Sigmoid colon (tissue), 7 donors: ENCODE results near the gene TCAIM. TPM values are rescaled to one million over a fixed set of nuclear protein-coding genes. Genes with fewer than 3 reads are reported as not detected.

ENCODE experiments used
- DNase-seq: peaks from one replicate; pipeline ENCODE4 v3.0.0-alpha.2; 2019
- H3K27ac ChIP-seq, 4 donors: fragments of 200-600 bp; sonication (generic); one replicate each; pipeline ENCODE4 v1.5.1; 2016 to 2019; ENCODE audit warnings: mild to moderate bottlenecking in 1 of 4
- H3K27me3 ChIP-seq, 3 donors: fragments of 200-600 bp; sonication (generic); one replicate each; pipeline ENCODE4 v1.5.1; 2019; ENCODE audit warnings: mild to moderate bottlenecking in 1 of 3
- H3K36me3 ChIP-seq, 4 donors: fragments of 200-600 bp; sonication (generic); one replicate each; pipeline ENCODE4 v1.5.1; 2016 to 2019
- H3K4me1 ChIP-seq, 4 donors: fragments of 200-600 bp; sonication (generic); one replicate each; pipeline ENCODE4 v1.5.1; 2017 to 2019
- H3K4me3 ChIP-seq, 4 donors: fragments of 200-600 bp; sonication (generic); one replicate each; pipeline ENCODE4 v1.5.1; 2017 to 2019; ENCODE audit warnings: mild to moderate bottlenecking in 2 of 4, moderate library complexity in 1 of 4
- H3K9me3 ChIP-seq, 4 donors: fragments of 200-600 bp in 3 of 4; sonication (generic) in 3 of 4; one replicate each; pipeline versions ENCODE4 v1.5.1 to v1.6.1; 2013 to 2019
- CTCF ChIP-seq, 4 experiments: fragments of 450-650 bp in 3 of 4; fragments of 200-600 bp in 1 of 4; IDR thresholded peaks; one replicate each; pipeline ENCODE4 v1.5.1; 2016 to 2019; ENCODE audit warnings: antibody characterized with exemption in 4 of 4, mild to moderate bottlenecking in 3 of 4, moderate library complexity in 2 of 4
- EP300 ChIP-seq, 4 donors: sonication (generic); formaldehyde crosslinking; IDR thresholded peaks; one replicate each; pipeline ENCODE4 v1.6.1; 2017; ENCODE audit warnings: antibody characterized with exemption in 4 of 4
- POLR2A ChIP-seq, 2 donors: fragments of 450-650 bp; IDR thresholded peaks; one replicate each; pipeline ENCODE4 v1.6.1; 2016; ENCODE audit warnings: antibody characterized with exemption in 2 of 2, mild to moderate bottlenecking in 2 of 2, moderate library complexity in 2 of 2
- POLR2AphosphoS5 ChIP-seq, 4 donors: sonication (generic); formaldehyde crosslinking; IDR thresholded peaks; one replicate each; pipeline ENCODE4 v1.6.1; 2017; ENCODE audit warnings: antibody characterized with exemption in 4 of 4
- WGBS, 2 donors: extraction: QIAGEN DNeasy Blood & Tissue Kit; methylation state at CpG; one replicate each; pipeline ENCODE4 v1.1.7; 2013; 5-methylcytosine and 5-hydroxymethylcytosine counted together
- intact Hi-C: fragments of 100-400 bp; cut with DNase I; formaldehyde crosslinking; loops from one replicate; pipeline ENCODE4 v1.15.1; 2023
- polyA plus RNA-seq, 3 donors: library from polyadenylated mRNA; stranded (reverse); fragments of 200-250 nt; gene quantifications; one replicate each; pipeline ENCODE4 v1.2.3, GENCODE V29; 2013
- total RNA-seq, 4 donors: library from RNA; depleted of rRNA; stranded (reverse); fragments of >200 nt; gene quantifications; one replicate each; pipeline ENCODE4 v1.1.0, GENCODE V29; 2016
- donor health status: healthy with polysubstance abuse.
- donor health status: Bipolar disorder and iron deficiency.
- donor health status: healthy.

The TCAIM gene
- total and polyA plus RNA-seq, 7 donors: 12.6 to 39.3 (median 30.3) TPM

- WGBS, 2 donors: 61 to 71% methylated on average over 2 of the region's 2 CpGs
- DNase-seq: no peak
These were observed 104.2 kb downstream of the TCAIM start for GRCh38 chr3:44442596-44443309.

DNA sequence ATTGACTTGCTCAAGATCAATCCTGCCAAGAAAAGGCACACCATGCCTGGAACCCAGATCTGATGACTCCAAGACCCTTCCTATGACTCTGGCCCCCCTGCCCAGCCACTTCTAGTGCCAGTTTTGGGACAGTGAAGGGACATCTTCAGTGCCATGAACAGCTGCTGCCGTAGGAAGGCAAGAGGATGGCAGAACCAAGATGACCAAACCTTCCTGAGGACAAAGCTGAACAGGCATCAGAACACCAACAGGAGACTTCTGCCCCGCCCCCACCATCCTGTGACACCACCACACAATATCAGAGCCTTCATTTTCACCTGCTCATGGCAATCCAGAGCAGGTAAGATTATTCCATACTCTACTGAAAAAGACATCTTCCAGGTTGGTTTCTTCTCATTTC lies 105.9 kb downstream of the TCAIM start:
- DNase-seq: no peak
- WGBS, 2 donors: 96 to 97% methylated on average over 2 of the region's 2 CpGs
- H3K36me3 ChIP-seq: peaks cover 24 to 59% (median 32%) of the 10 kb centered on the region in 4 donors
- no peak overlapping the region for H3K4me3 ChIP-seq
- TF ChIP-seq POLR2AphosphoS5 (IDR thresholded peaks at IDR 0.05): no peak
- no peak for TF ChIP-seq CTCF (IDR thresholded peaks at IDR 0.05)
- TF ChIP-seq POLR2A (IDR thresholded peaks at IDR 0.05): no peak
- TF ChIP-seq EP300 (IDR thresholded peaks at IDR 0.05): no peak
- peaks cover 0 to 3% (median 0%) of the 10 kb centered on the region in 4 donors for H3K9me3 ChIP-seq
- H3K27ac ChIP-seq: no peak overlapping the region
- peaks cover 0 to 20% (median 18%) of the 10 kb centered on the region in 4 donors for H3K4me1 ChIP-seq
- intact Hi-C loops: no loop called here
- no peaks in the 10 kb centered on the region for H3K27me3 ChIP-seq

More at GRCh38 chr3:44442596-44443309, 104.2 kb downstream of the TCAIM start:
- Histone ChIP-seq H3K4me1 (peaks cover 0 to 26% (median 23%) of the 10 kb centered on the region in 4 donors), H3K27ac (peak overlapping the region in 1 of 4 donors; percentile 88), H3K4me3 (no peak overlapping the region), H3K9me3 (peaks cover 0 to 3% (median 0%) of the 10 kb centered on the region in 4 donors), H3K27me3 (no peaks in the 10 kb centered on the region), H3K36me3 (peaks cover 8 to 43% (median 16%) of the 10 kb centered on the region in 4 donors)
- TF ChIP-seq EP300 (IDR thresholded peaks at IDR 0.05) (no peak), POLR2AphosphoS5 (IDR thresholded peaks at IDR 0.05) (no peak), POLR2A (IDR thresholded peaks at IDR 0.05) (no peak), CTCF (IDR thresholded peaks at IDR 0.05) (no peak)
- intact Hi-C loops: no loop called here

GRCh38 chr3:44444896-44445691 lies 106.5 kb downstream of the TCAIM start:
- H3K4me1 ChIP-seq: peaks cover 0 to 13% (median 11%) of the 10 kb centered on the region in 4 donors
- no peak for DNase-seq
- H3K36me3 ChIP-seq: peaks cover 31 to 66% (median 39%) of the 10 kb centered on the region in 4 donors
- intact Hi-C loops: no loop called here
- no peak overlapping the region for H3K4me3 ChIP-seq
- peaks cover 0 to 3% (median 0%) of the 10 kb centered on the region in 4 donors for H3K9me3 ChIP-seq
- no peak for TF ChIP-seq EP300 (IDR thresholded peaks at IDR 0.05)
- no peak for TF ChIP-seq POLR2A (IDR thresholded peaks at IDR 0.05)
- no peak for TF ChIP-seq CTCF (IDR thresholded peaks at IDR 0.05)
- TF ChIP-seq POLR2AphosphoS5 (IDR thresholded peaks at IDR 0.05): no peak
- no peaks in the 10 kb centered on the region for H3K27me3 ChIP-seq
- H3K27ac ChIP-seq: no peak overlapping the region
- WGBS, 2 donors: 96% methylated on average over 7 of the region's 7 CpGs

DNA sequence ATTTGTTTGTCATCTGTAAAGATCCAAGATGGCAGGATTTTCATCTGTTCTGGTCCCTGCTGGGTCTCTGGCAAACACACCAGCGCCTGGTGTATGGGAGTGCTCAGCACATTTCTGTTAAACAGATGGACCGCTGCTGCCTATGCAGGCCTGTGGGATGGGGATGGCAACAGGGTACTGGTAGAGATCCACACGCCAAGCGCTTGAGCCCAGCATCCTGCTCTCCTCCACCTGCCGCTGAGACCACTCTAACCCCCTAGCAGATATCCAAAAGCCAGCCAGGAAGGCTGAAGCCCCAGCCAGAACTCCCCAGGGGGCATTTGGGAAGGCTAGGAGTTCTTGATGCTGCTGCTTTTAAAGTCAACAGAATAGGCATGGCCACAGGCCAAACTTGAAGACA lies 107.2 kb downstream of the TCAIM start:
- Histone ChIP-seq H3K27me3 (no peaks in the 10 kb centered on the region), H3K27ac (no peak overlapping the region), H3K36me3 (peaks cover 38 to 73% (median 45%) of the 10 kb centered on the region in 4 donors), H3K9me3 (peaks cover 0 to 3% (median 0%) of the 10 kb centered on the region in 4 donors), H3K4me3 (no peak overlapping the region), H3K4me1 (peaks cover 0 to 6% (median 4%) of the 10 kb centered on the region in 4 donors)
- intact Hi-C loops: no loop called here
- no peak for DNase-seq
- TF ChIP-seq POLR2AphosphoS5 (IDR thresholded peaks at IDR 0.05): no peak
- no peak for TF ChIP-seq CTCF (IDR thresholded peaks at IDR 0.05)
- WGBS, 2 donors: 97 to 99% methylated on average over 5 of the region's 5 CpGs
